ENCODE measurements around the gene SSB. TPM values are rescaled to one million over a fixed set of nuclear protein-coding genes. Genes with fewer than 3 reads are reported as not detected.
"Not testable (repeated sequence)": the region's sequence is repeated elsewhere in the genome, so short reads cannot be mapped to it uniquely, and the experiment has no call there.

The SSB gene
- total RNA-seq, result 10 to 100 TPM; 83.4 to 84.6 TPM

DNA sequence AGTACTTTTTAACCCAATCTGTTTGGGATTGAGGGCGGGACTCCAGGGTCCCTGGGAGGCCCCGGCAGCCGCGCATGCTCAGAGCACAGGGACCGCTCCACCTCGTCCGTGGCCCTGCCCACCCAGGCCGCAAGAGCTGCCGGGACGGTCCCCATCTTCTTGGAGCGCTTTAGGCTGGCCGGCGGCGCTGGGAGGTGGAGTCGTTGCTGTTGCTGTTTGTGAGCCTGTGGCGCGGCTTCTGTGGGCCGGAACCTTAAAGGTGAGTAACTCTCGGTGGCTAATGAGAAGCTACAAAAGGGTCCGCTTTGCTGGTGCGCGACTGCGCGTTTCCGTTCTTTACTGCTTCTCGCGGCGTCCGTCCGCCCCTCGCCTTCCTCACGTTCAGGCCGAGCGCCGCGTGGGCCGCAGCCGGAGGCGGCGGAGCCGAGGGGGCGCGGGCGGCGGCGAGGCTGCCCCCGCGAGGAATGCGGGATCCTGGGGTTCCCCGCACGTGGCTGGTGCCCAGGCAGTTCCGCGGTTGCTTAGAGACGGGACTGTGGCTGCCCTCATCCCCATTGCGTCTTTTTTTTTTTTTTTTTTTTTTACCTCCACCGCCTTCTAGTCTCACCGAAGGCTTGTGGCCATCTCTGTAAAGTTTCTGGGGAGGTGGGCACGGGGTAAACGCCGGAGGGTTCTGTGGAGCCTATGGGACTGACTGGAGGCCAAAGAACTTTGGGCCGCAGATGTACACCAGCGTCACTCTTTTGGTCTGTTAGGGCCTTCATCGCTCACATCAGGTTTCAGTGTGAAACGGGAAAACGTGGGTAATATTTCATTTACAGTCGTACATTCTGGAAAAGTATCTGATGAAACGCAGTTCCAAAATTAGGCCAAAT lies at the start of gene SSB:
TSS of gene SSB (plus strand) at position 154 of the 875 bp plus-strand sequence. CDS start 2,090 bp downstream, outside the sequence.
- peaks cover 10% of the 10 kb centered on the region for H3K27me3 Mint-ChIP-seq

DNA sequence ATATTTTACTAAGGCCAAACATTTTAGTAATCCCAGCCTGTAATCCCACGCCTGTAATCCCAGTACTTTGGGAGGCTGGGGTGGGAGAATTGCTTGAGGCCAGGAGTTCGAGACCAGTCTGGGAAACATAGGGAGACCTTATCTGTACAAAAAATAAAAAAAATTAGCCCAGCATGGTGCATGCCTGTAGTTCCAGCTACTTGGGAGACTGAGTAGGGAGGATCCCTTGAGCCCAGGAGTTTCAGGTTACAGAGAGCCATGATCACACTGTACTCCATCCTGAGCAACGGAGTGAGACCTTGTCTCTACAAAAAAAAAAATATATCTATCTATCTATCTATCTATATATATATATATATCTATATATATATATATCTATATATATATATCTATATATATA lies 45.9 kb upstream of the SSB start:
- DNase-seq (no peak), ATAC-seq (ENCODE audit: low read depth) (no peak)
- POLR2A ChIA-PET, result no interaction called here
- Mint-ChIP-seq H3K27ac (no peak overlapping the region), H3K9me3 (peaks cover 2% of the 10 kb centered on the region), H3K27me3 (no peaks in the 10 kb centered on the region), H3K4me1 (no peaks in the 10 kb centered on the region), H3K36me3 (peaks cover 2% of the 10 kb centered on the region), H3K4me3 (no peak overlapping the region)

More for the DNA sequence above, at the start of gene SSB:
- Mint-ChIP-seq H3K9me3 (no peaks in the 10 kb centered on the region), H3K4me1 (peaks cover 12% of the 10 kb centered on the region), H3K27ac (peak within 1 kb of the TSS; percentile 91), H3K36me3 (peaks cover 4% of the 10 kb centered on the region), H3K4me3 (peak within 1 kb of the TSS; percentile 93)
- ATAC-seq (ENCODE audit: low read depth), result peak; percentile 98
- POLR2A ChIA-PET, result interaction anchor here (0.6 to 2.2 kb wide), 6 partner anchors 22 to 226 kb away, joined by 3 to 12 read pairs (median 6); partner anchors contain the start of genes FASTKD1, METTL5 and UBR3
- DNase-seq, result peak; percentile 91

GRCh38 chr2:169755083-169755870 lies 43.4 kb upstream of the SSB start:
- POLR2A ChIA-PET, result no interaction called here
- Mint-ChIP-seq H3K36me3 (no peaks in the 10 kb centered on the region), H3K4me1 (no peaks in the 10 kb centered on the region), H3K4me3 (no peak overlapping the region), H3K27ac (no peak overlapping the region), H3K9me3 (peaks cover 2% of the 10 kb centered on the region), H3K27me3 (no peaks in the 10 kb centered on the region)
- ATAC-seq (ENCODE audit: low read depth) (no peak), DNase-seq (no peak)

DNA sequence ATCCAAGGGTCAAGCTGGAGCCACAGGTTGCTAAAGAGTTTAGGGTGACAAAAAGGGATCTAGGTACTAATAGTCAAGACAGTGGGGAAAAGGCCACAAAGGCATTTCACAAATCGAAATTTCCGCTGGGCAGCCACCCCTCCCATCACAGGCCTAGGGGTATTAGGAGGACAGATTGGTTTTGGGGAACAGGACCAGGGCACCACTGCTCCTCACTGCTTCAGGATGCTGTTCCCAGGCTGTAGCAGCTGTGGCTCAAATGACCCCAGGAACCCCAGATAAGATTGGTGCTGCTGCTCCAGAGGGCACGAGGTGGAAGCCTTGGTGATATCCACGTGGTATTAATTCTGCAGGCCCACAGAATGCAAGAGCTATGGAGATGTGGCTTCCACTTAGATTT lies 42.3 kb upstream of the SSB start:
- ATAC-seq (ENCODE audit: low read depth), result no peak
- Mint-ChIP-seq H3K4me3 (no peak overlapping the region), H3K27me3 (no peaks in the 10 kb centered on the region), H3K9me3 (peaks cover 2% of the 10 kb centered on the region), H3K4me1 (peaks cover 3% of the 10 kb centered on the region), H3K27ac (no peak overlapping the region), H3K36me3 (no peaks in the 10 kb centered on the region)
- no peak for DNase-seq
- POLR2A ChIA-PET, result no interaction called here

DNA sequence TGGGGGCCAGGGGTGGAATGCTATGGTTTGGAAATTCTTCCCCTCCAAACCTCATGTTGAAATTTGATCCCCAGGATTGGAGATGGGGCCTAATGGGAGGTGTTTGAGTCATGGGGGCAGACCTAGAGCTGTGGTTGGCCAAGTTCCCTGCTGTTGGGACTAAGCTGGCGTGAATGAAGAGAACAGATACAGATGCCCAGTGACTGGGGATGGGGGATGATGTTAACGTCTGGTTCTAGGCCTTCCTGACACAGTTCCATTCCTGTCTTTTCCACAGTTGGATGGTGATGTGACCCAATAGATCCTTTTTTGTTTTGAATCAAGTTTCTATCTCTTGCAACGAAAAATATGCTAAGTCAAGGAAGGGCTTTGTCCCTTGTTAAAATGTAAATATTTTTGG lies 41.3 kb upstream of the SSB start:
- ATAC-seq (ENCODE audit: low read depth) (no peak), DNase-seq (no peak)
- POLR2A ChIA-PET, result no interaction called here
- Mint-ChIP-seq H3K4me3 (no peak overlapping the region), H3K4me1 (peaks cover 13% of the 10 kb centered on the region), H3K27me3 (no peaks in the 10 kb centered on the region), H3K9me3 (peaks cover 2% of the 10 kb centered on the region), H3K27ac (no peak overlapping the region), H3K36me3 (no peaks in the 10 kb centered on the region)

- ATAC-seq (ENCODE audit: low read depth) (no peak), DNase-seq (no peak)
- POLR2A ChIA-PET, result no interaction called here
- H3K4me3 Mint-ChIP-seq, result no peak overlapping the region
- peaks cover under 1% of the 10 kb centered on the region for H3K36me3 Mint-ChIP-seq
- peaks cover 2% of the 10 kb centered on the region for H3K9me3 Mint-ChIP-seq
- H3K27me3 Mint-ChIP-seq, result no peaks in the 10 kb centered on the region
- H3K27ac Mint-ChIP-seq, result no peak overlapping the region
- H3K4me1 Mint-ChIP-seq, result peaks cover 15% of the 10 kb centered on the region
Measured at GRCh38 chr2:169757778-169758177, 40.9 kb upstream of the SSB start.

GRCh38 chr2:169759987-169760386 lies 38.7 kb upstream of the SSB start:
- peaks cover 2% of the 10 kb centered on the region for H3K9me3 Mint-ChIP-seq
- peaks cover 4% of the 10 kb centered on the region for H3K36me3 Mint-ChIP-seq
- H3K4me3 Mint-ChIP-seq, result no peak overlapping the region
- DNase-seq, result no peak
- POLR2A ChIA-PET, result no interaction called here
- peak overlapping the region; percentile 9 for H3K27ac Mint-ChIP-seq
- H3K4me1 Mint-ChIP-seq, result peaks cover 17% of the 10 kb centered on the region
- H3K27me3 Mint-ChIP-seq, result no peaks in the 10 kb centered on the region
- ATAC-seq (ENCODE audit: low read depth), result no peak

- H3K36me3 Mint-ChIP-seq; H3K9me3 Mint-ChIP-seq; DNase-seq; POLR2A ChIA-PET; H3K27me3 Mint-ChIP-seq; H3K27ac Mint-ChIP-seq; H3K4me3 Mint-ChIP-seq; ATAC-seq (ENCODE audit: low read depth): not testable (repeated sequence)
- peaks cover 17% of the 10 kb centered on the region for H3K4me1 Mint-ChIP-seq
Measured at GRCh38 chr2:169760798-169761197, 37.9 kb upstream of the SSB start.

DNA sequence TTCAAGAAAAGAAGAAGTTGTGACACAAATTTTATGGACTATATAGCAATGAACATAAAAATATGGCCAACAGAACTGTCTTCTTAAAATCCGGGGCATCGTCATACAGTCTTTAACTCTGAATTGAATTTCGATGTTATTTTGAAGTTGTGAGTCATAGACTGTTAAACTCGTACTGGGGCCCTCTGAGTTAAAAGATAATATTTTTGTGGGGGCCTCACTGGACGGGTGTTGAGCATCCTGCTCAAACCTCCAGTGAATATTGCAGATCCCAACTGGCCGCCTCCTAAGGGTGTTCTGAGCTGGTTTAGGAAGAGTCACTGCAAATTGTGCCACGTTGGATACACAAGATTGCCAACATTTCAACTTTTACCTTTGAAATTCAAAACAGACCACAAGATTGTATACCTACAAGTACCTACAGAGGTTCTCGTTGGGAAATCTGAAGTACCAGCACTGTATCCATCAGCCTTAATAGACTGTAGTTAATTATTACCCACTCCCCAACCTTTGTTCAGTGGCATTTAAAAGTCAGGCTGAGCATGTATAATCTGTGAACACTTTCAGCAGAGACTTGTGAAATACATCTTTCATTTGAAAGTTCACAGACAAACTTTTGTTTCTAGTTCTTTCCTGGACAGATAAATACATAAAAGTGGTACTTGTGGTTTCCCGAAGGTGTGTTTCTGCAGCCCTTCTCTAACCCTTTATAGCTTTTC lies 37.3 kb upstream of the SSB start:
- Mint-ChIP-seq H3K36me3 (peaks cover 4% of the 10 kb centered on the region), H3K4me1 (peaks cover 17% of the 10 kb centered on the region), H3K4me3 (peak overlapping the region; percentile 48), H3K27ac (peak overlapping the region; percentile 26), H3K27me3 (no peaks in the 10 kb centered on the region), H3K9me3 (no peaks in the 10 kb centered on the region)
- DNase-seq (no peak), ATAC-seq (ENCODE audit: low read depth) (no peak)
- POLR2A ChIA-PET, result no interaction called here

DNA sequence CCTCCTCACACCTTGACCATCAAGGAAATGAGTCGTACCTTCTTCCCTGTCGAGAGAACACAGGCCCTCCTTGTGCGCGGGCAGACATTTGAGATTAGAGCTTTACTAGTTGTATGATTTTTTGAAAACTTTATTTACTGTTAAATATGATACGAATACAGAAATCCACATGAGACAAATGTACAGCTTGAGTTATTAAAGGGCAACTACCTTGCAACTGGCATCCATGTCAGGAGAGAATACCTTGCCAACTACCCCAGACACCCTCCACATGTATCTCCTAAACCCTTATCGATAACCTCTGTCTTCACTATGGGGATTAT lies 36.7 kb upstream of the SSB start:
- POLR2A ChIA-PET, result no interaction called here
- H3K4me3 Mint-ChIP-seq, result peak overlapping the region; percentile 48
- no peak for DNase-seq
- H3K4me1 Mint-ChIP-seq, result peaks cover 19% of the 10 kb centered on the region
- no peaks in the 10 kb centered on the region for H3K27me3 Mint-ChIP-seq
- peak overlapping the region; percentile 26 for H3K27ac Mint-ChIP-seq
- no peak for ATAC-seq (ENCODE audit: low read depth)
- no peaks in the 10 kb centered on the region for H3K9me3 Mint-ChIP-seq
- peaks cover 4% of the 10 kb centered on the region for H3K36me3 Mint-ChIP-seq

DNA sequence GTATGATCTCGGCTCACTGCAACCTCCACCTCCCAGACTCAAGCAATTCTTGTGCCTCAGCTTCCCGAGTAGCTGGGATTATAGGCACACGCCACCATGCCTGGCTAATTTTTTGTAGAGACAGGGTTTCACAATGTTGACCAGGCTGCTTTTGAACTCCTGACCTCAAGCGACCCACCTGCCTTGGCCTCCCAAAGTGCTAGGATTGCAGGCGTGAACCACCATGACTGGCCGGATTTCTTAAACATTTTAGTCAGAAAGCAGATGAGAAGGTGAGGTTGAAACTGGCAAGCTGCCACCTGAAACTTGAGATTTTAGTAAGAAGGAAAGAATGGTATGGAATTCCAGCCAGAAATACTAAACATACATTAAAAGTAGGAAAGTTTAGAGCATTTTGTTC lies 33.1 kb upstream of the SSB start:
- H3K4me3 Mint-ChIP-seq, result no peak overlapping the region
- POLR2A ChIA-PET, result interaction anchor here (1.4 kb wide), 1 partner anchor 71 kb away, joined by 4 read pairs; the partner anchor contains the start of genes CFAP210 and PHOSPHO2
- H3K27ac Mint-ChIP-seq, result no peak overlapping the region
- H3K4me1 Mint-ChIP-seq, result peaks cover 28% of the 10 kb centered on the region
- peaks cover 13% of the 10 kb centered on the region for H3K27me3 Mint-ChIP-seq
- DNase-seq, result no peak
- no peak for ATAC-seq (ENCODE audit: low read depth)
- no peaks in the 10 kb centered on the region for H3K9me3 Mint-ChIP-seq
- H3K36me3 Mint-ChIP-seq, result peaks cover 4% of the 10 kb centered on the region

GRCh38 chr2:169767243-169767888 lies 31.3 kb upstream of the SSB start:
- H3K4me1 Mint-ChIP-seq, result peaks cover 17% of the 10 kb centered on the region
- POLR2A ChIA-PET, result no interaction called here
- H3K36me3 Mint-ChIP-seq, result peaks cover 4% of the 10 kb centered on the region
- H3K4me3 Mint-ChIP-seq, result peak overlapping the region; percentile 82
- H3K9me3 Mint-ChIP-seq, result no peaks in the 10 kb centered on the region
- ATAC-seq (ENCODE audit: low read depth) (peak; percentile 51), DNase-seq (peak; percentile 37)
- peaks cover 14% of the 10 kb centered on the region for H3K27me3 Mint-ChIP-seq
- no peak overlapping the region for H3K27ac Mint-ChIP-seq

All from activated naive CD8-positive, alpha-beta T cell treated with anti-CD3 and anti-CD28 coated beads, Interleukin-2, amount 10 ng/mL, durations not matched to agents 7 days and 5 days (primary cell).